Lower leg skin (tissue), 4 donors: ENCODE data around the gene WDR62. TPM values are rescaled to one million over a fixed set of nuclear protein-coding genes. Genes with fewer than 3 reads are reported as not detected.
"Not testable (repeated sequence)": the region's sequence is repeated elsewhere in the genome, so short reads cannot be mapped to it uniquely, and the experiment has no call there.

ENCODE experiments used
- DNase-seq, 2 donors: peaks; one replicate each; pipeline ENCODE4 v3.0.0-alpha.2; 2019; ENCODE audit warnings: low spot score in 2 of 2
- H3K4me3 ChIP-seq: fragments of 200-600 bp; sonication (generic); 2 replicates; pipeline ENCODE4 v1.5.1; 2017; ENCODE audit warnings: mild to moderate bottlenecking, low read depth; ENCODE audit not compliant: poor library complexity, severe bottlenecking
- POLR2A ChIP-seq, 2 donors: fragments of 450-650 bp; IDR thresholded peaks; one replicate each; pipeline ENCODE4 v1.6.1; 2016 to 2017; ENCODE audit warnings: antibody characterized with exemption in 2 of 2, mild to moderate bottlenecking in 1 of 2, moderate library complexity in 1 of 2
- WGBS, 2 donors: methylation state at CpG; one replicate each; pipeline ENCODE4 v1.1.5; 2018; 5-methylcytosine and 5-hydroxymethylcytosine counted together
- intact Hi-C: fragments of 100-400 bp; cut with DNase I; formaldehyde crosslinking; loops from one replicate; pipeline ENCODE4 v1.15.0; 2023; ENCODE audit warnings: low total_unique reads
- total RNA-seq, 4 donors: library from RNA; depleted of rRNA; stranded (reverse); fragments of >200 nt; gene quantifications; one replicate each; pipeline ENCODE4 v1.1.0, GENCODE V29; 2016
- TF ChIP-seq, protein P1 (sequence below), 3 donors: fragments of 450-650 bp; IDR thresholded peaks; one replicate each; pipeline ENCODE4 v1.5.1; 2016; ENCODE audit warnings: antibody characterized with exemption in 3 of 3, mild to moderate bottlenecking in 3 of 3, moderate library complexity in 2 of 3

WDR62 gene
- total RNA-seq, 4 donors from 2014 or later = 1.3 to 3.0 (median 2.3) TPM

DNA sequence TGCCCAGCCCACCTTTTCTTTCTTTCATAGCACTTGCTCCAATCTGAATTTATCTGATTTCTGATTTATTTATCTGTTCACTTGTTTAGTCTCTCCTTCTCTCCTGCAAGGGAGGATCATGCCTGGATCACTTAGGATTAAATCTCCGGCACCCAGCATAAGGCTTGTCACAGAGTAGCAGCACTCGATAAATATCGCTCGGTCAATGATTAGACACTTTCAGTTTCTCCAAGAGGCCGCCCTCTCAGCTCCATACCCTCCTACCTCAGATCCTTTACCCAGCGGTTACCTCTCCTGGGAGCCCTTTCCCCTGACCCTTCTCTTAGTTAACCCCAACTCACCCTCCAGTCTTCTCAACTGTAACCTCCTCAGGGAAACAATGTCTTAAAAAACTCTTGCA lies 23.4 kb upstream of the WDR62 start:
- TF ChIP-seq, protein P1, sequence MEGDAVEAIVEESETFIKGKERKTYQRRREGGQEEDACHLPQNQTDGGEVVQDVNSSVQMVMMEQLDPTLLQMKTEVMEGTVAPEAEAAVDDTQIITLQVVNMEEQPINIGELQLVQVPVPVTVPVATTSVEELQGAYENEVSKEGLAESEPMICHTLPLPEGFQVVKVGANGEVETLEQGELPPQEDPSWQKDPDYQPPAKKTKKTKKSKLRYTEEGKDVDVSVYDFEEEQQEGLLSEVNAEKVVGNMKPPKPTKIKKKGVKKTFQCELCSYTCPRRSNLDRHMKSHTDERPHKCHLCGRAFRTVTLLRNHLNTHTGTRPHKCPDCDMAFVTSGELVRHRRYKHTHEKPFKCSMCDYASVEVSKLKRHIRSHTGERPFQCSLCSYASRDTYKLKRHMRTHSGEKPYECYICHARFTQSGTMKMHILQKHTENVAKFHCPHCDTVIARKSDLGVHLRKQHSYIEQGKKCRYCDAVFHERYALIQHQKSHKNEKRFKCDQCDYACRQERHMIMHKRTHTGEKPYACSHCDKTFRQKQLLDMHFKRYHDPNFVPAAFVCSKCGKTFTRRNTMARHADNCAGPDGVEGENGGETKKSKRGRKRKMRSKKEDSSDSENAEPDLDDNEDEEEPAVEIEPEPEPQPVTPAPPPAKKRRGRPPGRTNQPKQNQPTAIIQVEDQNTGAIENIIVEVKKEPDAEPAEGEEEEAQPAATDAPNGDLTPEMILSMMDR (IDR thresholded peaks at IDR 0.05) = no peak
- TF ChIP-seq POLR2A (IDR thresholded peaks at IDR 0.05) = no peak
- H3K4me3 ChIP-seq = no peak overlapping the region
- no peak for DNase-seq
- 88 to 96% methylated on average over 6 of the region's 6 CpGs for WGBS, 2 donors
- intact Hi-C loops = no loop called here

DNA sequence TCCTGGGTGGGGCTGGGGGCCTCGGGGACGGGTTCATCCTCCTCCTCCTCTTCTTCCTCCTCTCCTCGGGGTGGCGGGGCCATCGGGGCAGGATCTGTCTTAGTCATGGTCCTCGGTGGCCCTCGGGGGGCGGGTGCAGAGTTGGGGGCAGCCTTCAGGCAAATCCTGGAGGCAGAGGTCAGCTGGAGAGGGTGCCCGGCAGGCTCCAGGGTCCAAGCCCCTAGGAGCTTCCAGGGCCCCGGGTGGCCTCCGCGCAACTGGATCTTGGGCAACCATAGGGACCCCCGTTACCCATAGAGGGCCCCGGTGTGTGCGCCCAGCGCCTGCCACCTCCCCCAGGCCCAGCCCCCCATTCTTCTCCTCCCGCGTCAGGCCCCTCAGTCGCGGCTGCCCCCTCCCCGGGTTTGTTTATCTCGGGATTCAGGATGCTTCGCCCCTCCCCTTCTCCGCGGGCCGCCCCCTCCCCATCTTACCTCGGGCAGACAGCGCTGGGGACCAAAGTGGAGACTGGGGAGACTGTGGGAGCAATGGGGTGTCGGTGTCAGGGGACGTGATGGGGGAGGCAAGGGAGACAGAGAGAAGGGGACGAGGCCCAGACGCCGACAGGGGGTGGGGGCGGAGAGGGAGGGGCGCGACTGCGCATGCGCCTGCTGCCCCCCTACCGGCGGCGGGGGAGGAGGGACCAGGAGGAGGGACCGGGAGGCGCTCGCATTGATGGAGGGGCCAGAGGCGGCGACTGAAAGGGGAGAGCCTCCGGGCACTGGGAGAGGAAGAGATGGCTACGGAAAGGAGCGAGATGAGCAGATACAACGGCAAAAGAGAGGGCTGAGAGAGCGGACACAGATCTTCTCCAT lies 22.2 kb upstream of the WDR62 start, which contains the start of gene CLIP3:
CLIP3 (minus strand) TSS at position 623 of the 854 bp plus-strand sequence; CDS start at position 107, 516 bp downstream.
- intact Hi-C loops = no loop called here
- WGBS, 2 donors = 8 to 9% methylated on average over 39 to 42 of the region's 51 CpGs
- peak in 1 of 2 donors; percentile 90 for DNase-seq

DNA sequence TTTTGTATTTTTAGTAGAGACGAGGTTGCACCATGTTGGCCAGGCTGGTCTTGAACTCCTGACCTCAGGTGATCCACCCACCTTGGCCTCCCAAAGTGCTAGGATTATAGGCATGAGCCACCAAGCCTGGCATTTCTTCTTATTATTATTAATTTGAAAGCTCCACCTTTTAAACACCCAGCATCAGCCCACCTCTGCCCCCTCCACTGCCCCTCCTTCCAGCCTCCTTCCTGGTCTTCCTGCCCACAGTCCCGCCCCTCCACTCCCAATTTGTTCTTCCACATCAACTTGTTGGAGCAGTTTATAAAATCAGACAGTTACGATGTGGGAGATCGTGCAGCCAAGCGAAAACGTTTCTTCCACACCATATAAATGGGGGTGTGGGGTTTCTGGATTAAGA lies 14.2 kb upstream of the WDR62 start:
- H3K4me3 ChIP-seq = no peak overlapping the region
- intact Hi-C loops = no loop called here
- TF ChIP-seq POLR2A (IDR thresholded peaks at IDR 0.05) = no peak
- 80 to 82% methylated on average over 6 of the region's 6 CpGs for WGBS, 2 donors
- no peak for DNase-seq

More for the DNA sequence above, 22.2 kb upstream of the WDR62 start, which contains the start of gene CLIP3:
- no peak for TF ChIP-seq POLR2A (IDR thresholded peaks at IDR 0.05)
- TF ChIP-seq, protein P1 (IDR thresholded peaks at IDR 0.05) = no peak
- peak within 1 kb of the TSS; percentile 39 for H3K4me3 ChIP-seq

DNA sequence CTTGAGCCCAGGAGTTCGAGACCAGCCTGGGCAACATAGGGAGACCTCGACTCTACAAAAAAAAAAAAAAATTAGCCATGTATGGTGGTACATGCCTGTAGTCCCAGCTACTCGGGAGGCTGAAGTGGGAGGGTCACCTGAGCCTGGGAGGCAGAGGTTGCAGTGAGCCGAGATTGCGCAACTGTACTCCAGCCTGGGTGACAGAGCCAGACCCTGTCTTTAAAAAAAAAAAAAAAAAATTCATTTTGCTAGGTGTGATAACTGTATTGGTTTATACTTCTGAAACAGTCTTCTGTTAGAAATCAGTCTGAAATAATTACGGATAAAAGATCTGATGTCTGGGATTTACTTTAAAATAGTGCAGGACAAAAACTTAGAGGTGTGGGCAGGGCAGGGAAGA lies 13.6 kb upstream of the WDR62 start:
- WGBS, 2 donors = 90 to 93% methylated on average over 6 of the region's 6 CpGs
- DNase-seq, H3K4me3 ChIP-seq, intact Hi-C loops: not testable (repeated sequence)

DNA sequence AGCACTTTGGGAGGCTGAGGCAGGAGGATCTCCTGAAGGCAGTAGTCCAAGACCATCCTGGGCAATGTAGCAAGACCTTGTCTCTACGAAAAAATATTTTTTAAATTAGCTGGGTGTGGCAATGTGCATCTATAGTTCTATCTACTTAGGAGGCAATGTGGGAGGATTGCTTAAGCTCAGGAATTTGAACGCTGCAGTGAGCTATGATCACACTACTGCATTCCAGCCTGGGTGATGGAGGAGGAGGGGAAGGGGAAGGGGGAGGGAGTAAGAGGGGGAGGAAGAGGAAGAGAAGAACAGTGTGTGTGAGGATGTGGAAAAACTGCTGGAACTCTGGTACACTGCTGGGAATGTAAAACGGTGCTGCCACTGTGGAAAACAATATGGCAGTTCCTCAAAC lies 12.9 kb upstream of the WDR62 start:
- WGBS, 2 donors = 19% methylated on average over 3 of the region's 3 CpGs
- intact Hi-C loops = no loop called here

DNA sequence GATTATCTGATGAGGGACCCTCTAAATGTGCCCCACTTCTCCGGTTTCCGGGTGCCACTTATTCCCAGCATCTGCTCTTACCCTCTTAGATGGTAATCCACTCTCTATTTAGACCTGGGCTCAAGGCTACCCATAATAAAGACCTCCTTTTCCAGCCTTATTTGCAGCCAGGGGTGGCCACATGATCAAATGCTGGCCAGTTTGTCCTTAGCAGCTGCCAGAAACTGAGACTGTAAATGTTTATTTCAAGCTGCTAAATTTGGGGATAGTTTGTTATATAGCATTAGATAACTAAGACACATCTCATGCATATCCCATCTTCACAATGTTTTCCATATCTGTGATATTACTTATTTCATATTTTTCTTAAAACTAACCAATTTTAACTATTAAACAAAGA lies 10.7 kb upstream of the WDR62 start:
- 96 to 98% methylated on average over 2 of the region's 2 CpGs for WGBS, 2 donors
- DNase-seq = no peak
- intact Hi-C loops = no loop called here
- H3K4me3 ChIP-seq = no peak overlapping the region
- TF ChIP-seq POLR2A (IDR thresholded peaks at IDR 0.05) = no peak
- TF ChIP-seq, protein P1 (IDR thresholded peaks at IDR 0.05) = no peak

More for the DNA sequence above, 12.9 kb upstream of the WDR62 start:
- no peak for DNase-seq
- no peak overlapping the region for H3K4me3 ChIP-seq
- TF ChIP-seq, protein P1 (IDR thresholded peaks at IDR 0.05) = no peak
